Fibroblast of villous mesenchyme (primary cell): ENCODE results near the gene PLA2G4D. TPM values are rescaled to one million over a fixed set of nuclear protein-coding genes. Genes with fewer than 3 reads are reported as not detected.
"Not testable (repeated sequence)": the region's sequence is repeated elsewhere in the genome, so short reads cannot be mapped to it uniquely, and the experiment has no call there.

Experiments used
- DNase-seq: peaks from one replicate; pipeline ENCODE4 v3.0.0-alpha.2; 2010; ENCODE audit warnings: low read depth
- H3K4me3 ChIP-seq: 2 replicates; pipeline ENCODE4 v1.5.1; 2011; ENCODE audit warnings: low read depth, mild to moderate bottlenecking, low read length
- CTCF ChIP-seq: IDR thresholded peaks from 2 replicates; pipeline ENCODE4 v1.5.1; 2012; ENCODE audit warnings: low read depth, mild to moderate bottlenecking, low read length; ENCODE audit not compliant: insufficient read depth
- total RNA-seq: library from RNA; depleted of rRNA; stranded (reverse); fragments of >200 nt; gene quantifications from 2 replicates; pipeline ENCODE4 v1.2.3, GENCODE V29; 2012

PLA2G4D gene
- total RNA-seq, 1 donor: not detected

GRCh38 chr15:42102646-42103235, 8.4 kb upstream of the PLA2G4D start:
- no peak for TF ChIP-seq CTCF

GRCh38 chr15:42101861-42102260, 7.5 kb upstream of the PLA2G4D start:
- TF ChIP-seq CTCF: no peak
- DNase-seq: no peak
- H3K4me3 ChIP-seq: no peak overlapping the region

More at GRCh38 chr15:42102646-42103235, 8.4 kb upstream of the PLA2G4D start:
- H3K4me3 ChIP-seq: no peak overlapping the region
- peak; percentile 14 for DNase-seq

GRCh38 chr15:42100021-42100800, 5.8 kb upstream of the PLA2G4D start:
- DNase-seq: peak; percentile 7
- H3K4me3 ChIP-seq: no peak overlapping the region
- no peak for TF ChIP-seq CTCF

GRCh38 chr15:42097018-42097417, 2.7 kb upstream of the PLA2G4D start:
- DNase-seq: no peak
- no peak overlapping the region for H3K4me3 ChIP-seq
- TF ChIP-seq CTCF: no peak

- H3K4me3 ChIP-seq: no peak overlapping the region
- DNase-seq: no peak
- TF ChIP-seq CTCF: no peak
Measured at GRCh38 chr15:42093966-42094365, 396 bp downstream of the PLA2G4D start.

GRCh38 chr15:42092398-42093318, 1.7 kb downstream of the PLA2G4D start:
- no peak overlapping the region for H3K4me3 ChIP-seq
- TF ChIP-seq CTCF: no peak
- DNase-seq: no peak

- not testable (repeated sequence) for H3K4me3 ChIP-seq, DNase-seq
Measured at GRCh38 chr15:42091753-42092397, 2.5 kb downstream of the PLA2G4D start.
